SK-N-SH (cell line): ENCODE results near the gene BIRC6.

Experiments
- EZH2phosphoT487 ChIP-seq: fragments of 200-600 bp; sonication (generic); IDR thresholded peaks from 2 replicates; pipeline ENCODE4 v1.6.1; 2017; ENCODE audit warnings: low read depth, mixed run types, mild to moderate bottlenecking, antibody characterized with exemption, moderate library complexity, borderline replicate concordance
- GABPA ChIP-seq: IDR thresholded peaks from 2 replicates; pipeline ENCODE4 v1.4.0; 2012; ENCODE audit warnings: low read depth, mild to moderate bottlenecking
- GATA2 ChIP-seq: sonication (generic); formaldehyde crosslinking; IDR thresholded peaks from 2 replicates; pipeline ENCODE4 v1.5.0; 2020; ENCODE audit warnings: mild to moderate bottlenecking, missing genetic modification reagents
- SIN3A ChIP-seq: IDR thresholded peaks from 2 replicates; pipeline ENCODE4 v1.6.1; 2012; ENCODE audit warnings: low read depth, mild to moderate bottlenecking, low read length, moderate library complexity, borderline replicate concordance
- TF ChIP-seq, protein P1 (sequence below): fragments of 200-600 bp; sonication (generic); IDR thresholded peaks from 2 replicates; pipeline ENCODE4 v1.6.1; 2017; ENCODE audit warnings: antibody characterized with exemption, mild to moderate bottlenecking, moderate library complexity
- TF ChIP-seq, protein P2 (sequence below): IDR thresholded peaks from 2 replicates; pipeline ENCODE4 v1.4.0; 2012; ENCODE audit warnings: low read depth, borderline replicate concordance
- TF ChIP-seq, protein P3 (sequence below): IDR thresholded peaks from 2 replicates; pipeline ENCODE4 v1.6.1; 2012; ENCODE audit warnings: mild to moderate bottlenecking, low read depth, low read length, moderate library complexity
- TF ChIP-seq, protein P4 (sequence below): IDR thresholded peaks from 2 replicates; pipeline ENCODE4 v1.4.0; 2012; ENCODE audit warnings: low read depth, borderline replicate concordance

DNA sequence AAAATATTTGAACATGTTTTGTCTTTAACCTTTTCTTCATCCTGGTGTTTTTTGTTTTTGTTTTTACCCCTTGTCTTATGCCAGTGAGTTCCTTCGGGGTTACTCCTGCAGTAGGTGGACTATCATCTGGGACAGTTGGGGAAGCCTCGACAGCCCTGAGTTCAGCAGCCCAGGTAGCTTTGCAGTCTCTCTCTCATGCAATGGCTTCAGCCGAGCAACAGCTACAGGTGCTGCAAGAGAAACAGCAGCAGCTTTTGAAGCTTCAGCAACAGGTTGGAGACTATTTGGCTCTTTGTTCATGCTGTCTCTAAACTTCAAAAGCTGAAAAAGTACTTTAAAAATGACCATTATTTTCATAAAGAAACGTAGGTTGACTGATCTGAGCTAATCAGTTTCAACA is 106.3 kb downstream of the BIRC6 start:
- TF ChIP-seq, protein P1, sequence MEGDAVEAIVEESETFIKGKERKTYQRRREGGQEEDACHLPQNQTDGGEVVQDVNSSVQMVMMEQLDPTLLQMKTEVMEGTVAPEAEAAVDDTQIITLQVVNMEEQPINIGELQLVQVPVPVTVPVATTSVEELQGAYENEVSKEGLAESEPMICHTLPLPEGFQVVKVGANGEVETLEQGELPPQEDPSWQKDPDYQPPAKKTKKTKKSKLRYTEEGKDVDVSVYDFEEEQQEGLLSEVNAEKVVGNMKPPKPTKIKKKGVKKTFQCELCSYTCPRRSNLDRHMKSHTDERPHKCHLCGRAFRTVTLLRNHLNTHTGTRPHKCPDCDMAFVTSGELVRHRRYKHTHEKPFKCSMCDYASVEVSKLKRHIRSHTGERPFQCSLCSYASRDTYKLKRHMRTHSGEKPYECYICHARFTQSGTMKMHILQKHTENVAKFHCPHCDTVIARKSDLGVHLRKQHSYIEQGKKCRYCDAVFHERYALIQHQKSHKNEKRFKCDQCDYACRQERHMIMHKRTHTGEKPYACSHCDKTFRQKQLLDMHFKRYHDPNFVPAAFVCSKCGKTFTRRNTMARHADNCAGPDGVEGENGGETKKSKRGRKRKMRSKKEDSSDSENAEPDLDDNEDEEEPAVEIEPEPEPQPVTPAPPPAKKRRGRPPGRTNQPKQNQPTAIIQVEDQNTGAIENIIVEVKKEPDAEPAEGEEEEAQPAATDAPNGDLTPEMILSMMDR: no peak
- no peak for TF ChIP-seq GATA2 (CRISPR knock-in tag)
- TF ChIP-seq GABPA: no peak
- TF ChIP-seq, protein P2, sequence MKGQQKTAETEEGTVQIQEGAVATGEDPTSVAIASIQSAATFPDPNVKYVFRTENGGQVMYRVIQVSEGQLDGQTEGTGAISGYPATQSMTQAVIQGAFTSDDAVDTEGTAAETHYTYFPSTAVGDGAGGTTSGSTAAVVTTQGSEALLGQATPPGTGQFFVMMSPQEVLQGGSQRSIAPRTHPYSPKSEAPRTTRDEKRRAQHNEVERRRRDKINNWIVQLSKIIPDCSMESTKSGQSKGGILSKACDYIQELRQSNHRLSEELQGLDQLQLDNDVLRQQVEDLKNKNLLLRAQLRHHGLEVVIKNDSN: no peak
- TF ChIP-seq, protein P3, sequence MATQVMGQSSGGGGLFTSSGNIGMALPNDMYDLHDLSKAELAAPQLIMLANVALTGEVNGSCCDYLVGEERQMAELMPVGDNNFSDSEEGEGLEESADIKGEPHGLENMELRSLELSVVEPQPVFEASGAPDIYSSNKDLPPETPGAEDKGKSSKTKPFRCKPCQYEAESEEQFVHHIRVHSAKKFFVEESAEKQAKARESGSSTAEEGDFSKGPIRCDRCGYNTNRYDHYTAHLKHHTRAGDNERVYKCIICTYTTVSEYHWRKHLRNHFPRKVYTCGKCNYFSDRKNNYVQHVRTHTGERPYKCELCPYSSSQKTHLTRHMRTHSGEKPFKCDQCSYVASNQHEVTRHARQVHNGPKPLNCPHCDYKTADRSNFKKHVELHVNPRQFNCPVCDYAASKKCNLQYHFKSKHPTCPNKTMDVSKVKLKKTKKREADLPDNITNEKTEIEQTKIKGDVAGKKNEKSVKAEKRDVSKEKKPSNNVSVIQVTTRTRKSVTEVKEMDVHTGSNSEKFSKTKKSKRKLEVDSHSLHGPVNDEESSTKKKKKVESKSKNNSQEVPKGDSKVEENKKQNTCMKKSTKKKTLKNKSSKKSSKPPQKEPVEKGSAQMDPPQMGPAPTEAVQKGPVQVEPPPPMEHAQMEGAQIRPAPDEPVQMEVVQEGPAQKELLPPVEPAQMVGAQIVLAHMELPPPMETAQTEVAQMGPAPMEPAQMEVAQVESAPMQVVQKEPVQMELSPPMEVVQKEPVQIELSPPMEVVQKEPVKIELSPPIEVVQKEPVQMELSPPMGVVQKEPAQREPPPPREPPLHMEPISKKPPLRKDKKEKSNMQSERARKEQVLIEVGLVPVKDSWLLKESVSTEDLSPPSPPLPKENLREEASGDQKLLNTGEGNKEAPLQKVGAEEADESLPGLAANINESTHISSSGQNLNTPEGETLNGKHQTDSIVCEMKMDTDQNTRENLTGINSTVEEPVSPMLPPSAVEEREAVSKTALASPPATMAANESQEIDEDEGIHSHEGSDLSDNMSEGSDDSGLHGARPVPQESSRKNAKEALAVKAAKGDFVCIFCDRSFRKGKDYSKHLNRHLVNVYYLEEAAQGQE: no peak
- TF ChIP-seq EZH2phosphoT487: no peak
- TF ChIP-seq SIN3A: no peak
- TF ChIP-seq, protein P4, sequence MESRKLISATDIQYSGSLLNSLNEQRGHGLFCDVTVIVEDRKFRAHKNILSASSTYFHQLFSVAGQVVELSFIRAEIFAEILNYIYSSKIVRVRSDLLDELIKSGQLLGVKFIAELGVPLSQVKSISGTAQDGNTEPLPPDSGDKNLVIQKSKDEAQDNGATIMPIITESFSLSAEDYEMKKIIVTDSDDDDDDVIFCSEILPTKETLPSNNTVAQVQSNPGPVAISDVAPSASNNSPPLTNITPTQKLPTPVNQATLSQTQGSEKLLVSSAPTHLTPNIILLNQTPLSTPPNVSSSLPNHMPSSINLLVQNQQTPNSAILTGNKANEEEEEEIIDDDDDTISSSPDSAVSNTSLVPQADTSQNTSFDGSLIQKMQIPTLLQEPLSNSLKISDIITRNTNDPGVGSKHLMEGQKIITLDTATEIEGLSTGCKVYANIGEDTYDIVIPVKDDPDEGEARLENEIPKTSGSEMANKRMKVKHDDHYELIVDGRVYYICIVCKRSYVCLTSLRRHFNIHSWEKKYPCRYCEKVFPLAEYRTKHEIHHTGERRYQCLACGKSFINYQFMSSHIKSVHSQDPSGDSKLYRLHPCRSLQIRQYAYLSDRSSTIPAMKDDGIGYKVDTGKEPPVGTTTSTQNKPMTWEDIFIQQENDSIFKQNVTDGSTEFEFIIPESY: no peak
